NCI-H2227 (cell line): ENCODE results near the gene INO80E.

Source experiments
- DNase-seq: peaks from one replicate; lab custom pipeline; 2025; ENCODE audit not compliant: unreplicated experiment; lab: John Stamatoyannopoulos, UW

The INO80E gene

DNA sequence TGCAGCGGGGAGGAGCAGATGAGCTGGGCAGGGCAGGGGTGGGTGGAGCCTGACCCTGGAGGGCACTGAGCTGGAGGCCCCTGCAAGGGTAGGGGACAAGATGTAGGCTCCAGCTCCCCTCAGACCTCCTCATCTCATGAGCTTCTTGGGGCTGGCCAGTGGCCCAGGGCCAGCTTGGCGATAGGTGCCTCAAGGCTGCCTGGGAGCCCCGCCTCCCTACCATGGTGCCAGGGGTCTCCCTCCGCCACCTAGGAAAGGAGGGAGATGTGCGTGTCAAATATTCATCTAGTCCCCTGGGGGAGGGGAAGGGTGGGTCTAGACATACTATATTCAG, 4.5 kb upstream of the INO80E start:
- no peak for DNase-seq

DNA sequence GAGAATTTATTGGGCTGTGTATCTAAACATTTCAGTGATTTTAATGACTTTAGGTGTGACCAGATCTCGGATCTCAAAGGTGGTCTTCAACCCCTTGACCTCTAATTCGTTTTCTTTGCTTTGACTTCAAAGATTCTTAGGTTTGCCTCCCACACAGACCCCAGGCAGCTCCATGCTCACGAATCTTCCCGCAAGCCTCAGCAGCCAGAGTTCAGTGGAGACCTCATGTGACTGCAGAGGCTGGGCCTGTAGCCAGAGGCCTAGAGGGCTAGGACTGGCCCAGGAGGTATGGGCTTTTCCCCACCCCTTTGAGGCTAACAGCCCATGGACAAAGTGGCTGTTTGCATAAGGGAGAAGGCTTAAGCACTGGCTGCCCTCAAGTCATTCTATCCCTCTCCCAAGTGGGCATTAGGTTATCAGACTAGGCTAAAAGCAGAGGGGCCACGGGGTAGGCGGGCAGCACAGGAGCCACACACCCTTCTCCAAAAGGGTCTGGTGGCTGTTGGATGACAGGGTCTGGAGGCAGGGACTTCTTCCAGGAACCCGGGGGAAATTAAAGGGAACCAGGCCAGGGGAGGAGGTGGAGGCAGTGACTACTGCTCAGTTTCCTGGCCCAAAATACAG, 3.6 kb upstream of the INO80E start:
- no peak for DNase-seq

DNA sequence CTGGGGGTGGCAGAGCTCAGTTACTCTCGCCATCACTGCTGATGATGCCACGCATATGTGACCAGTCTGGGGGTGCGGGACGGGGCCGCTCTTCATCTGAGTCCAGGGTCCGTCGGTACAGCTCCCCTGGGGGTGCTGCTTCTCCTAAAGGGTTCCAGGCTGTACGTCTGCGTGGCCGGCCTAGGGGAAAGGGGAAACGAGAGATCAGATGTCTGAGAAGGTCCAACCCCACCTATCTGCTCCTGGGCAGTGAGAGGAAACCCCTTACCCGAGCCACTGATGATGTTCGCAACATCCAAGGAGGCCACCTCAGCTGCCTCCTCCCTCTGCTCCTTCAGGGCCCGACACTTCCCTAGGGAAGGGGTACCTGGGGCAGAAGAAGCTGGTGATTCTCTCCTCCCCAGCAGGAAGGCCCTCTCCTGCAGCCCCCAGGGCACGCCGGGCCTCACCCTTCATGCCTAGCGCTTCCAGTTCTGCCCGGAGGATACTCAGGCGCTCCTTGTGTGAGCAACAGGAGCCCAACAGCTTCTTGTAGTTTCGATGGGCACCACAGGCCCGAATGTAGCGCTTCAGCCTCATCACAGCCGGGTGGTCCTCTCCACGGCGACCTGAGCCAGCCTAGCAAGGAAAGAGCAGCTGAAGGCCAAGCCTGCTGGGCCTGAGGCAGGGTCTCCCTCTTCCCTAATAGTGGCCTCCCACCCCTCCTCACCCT, 2.7 kb upstream of the INO80E start:
- no peak for DNase-seq

DNA sequence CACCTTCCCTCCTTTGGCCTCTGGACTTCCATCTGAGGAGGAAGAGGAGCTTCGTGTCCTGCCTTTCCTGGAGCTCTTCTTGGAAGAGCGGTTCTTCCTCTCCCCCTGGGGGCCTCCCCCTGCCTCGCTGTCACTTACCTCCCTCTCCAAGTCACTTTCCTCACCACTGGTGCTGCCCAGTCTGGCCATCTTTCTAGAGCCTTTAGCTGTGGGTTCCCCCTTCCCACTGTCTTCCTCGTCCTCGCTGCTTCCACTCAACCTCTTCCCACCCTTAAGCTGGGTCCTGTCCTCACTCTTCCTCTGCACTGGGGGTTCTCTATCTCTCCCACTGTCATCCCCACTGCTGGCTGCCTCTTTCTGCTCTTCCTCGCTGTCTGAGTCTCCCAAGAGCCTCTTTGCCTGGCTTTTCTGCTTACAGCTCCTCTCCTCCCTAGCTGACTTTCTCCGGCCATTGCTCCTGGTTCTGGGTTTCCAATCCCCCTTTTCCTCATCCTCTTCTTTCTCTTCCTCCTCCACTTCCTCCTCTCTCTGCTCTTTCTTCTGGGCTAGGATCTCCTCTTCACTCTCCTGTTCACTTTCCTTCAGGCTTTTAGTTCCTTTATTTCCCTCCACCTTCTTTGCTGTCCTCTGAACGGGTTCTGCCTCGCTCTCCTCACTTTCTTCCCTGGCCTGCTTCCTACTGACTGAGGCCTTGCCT, 2.0 kb upstream of the INO80E start:
- no peak for DNase-seq

DNA sequence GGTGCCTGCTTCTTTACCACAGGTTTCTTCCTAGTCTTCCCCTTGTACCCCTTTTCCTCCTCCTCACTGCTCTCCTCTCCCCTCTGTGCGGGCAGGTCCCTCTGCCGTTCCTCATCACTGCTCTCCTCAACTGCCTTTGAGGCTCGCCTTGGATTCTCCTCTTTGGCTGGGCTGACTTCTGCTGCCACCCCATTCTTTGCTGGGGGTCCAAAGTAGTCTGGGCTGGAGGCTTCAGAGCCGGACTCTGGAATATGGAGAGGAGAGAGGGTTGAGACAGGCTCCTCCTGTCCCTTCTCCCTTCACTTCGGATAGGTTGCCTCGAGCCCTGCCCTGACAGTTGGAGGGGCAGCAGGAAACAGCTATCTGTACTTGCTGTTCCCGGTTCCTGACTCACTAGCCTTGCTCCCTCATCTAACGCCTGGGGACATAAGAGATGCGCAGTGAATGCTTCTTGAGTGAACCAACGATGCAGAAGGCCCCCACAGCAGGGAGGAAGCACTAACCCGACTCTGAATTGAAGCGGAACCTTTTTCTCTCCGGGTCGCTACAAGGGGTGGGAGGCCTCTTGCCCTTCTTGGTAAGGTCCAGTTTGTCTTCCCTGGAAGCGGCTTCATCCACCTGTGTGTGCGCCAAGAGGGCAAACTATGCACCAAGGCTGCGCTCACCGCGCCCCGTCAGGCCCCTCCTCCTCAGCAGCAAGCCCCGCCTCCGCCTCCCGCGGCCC, 1.3 kb upstream of the INO80E start:
- peak; percentile 62 for DNase-seq

DNA sequence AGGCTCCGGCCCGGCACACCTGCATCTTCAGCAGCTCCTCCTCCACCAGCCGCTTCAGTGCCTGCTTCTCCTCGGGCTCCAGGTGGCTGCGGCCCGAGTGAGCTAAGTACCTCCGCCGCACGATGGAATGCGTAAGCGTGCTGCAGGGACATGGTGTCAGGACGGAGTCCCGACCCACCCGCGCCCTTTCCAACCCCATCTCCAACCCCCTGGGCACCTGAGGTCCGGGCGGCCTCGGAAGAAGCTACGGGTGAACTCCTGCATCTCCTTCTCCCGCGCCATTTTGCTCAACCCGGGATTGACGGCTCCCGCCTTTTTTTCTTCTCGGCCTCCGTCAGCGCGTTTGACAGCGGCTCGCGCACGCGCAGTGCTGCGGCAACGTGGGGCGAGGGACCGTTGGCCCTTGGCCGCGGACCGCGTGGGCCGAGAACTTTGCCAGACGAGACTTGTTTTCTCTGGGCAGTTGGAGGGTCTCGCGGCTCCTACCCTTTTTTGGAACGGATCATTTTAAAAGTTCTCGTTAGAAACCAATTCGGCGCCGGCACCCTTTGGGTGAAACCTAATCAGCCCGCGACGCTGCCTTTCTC, 624 bp upstream of the INO80E start, which contains the start of gene HIRIP3:
Gene HIRIP3, minus strand, starts transcription at position 294 of the 587 bp plus-strand sequence. Its CDS starts 12 bp downstream, at position 282.
- DNase-seq = peak; percentile 96

DNA sequence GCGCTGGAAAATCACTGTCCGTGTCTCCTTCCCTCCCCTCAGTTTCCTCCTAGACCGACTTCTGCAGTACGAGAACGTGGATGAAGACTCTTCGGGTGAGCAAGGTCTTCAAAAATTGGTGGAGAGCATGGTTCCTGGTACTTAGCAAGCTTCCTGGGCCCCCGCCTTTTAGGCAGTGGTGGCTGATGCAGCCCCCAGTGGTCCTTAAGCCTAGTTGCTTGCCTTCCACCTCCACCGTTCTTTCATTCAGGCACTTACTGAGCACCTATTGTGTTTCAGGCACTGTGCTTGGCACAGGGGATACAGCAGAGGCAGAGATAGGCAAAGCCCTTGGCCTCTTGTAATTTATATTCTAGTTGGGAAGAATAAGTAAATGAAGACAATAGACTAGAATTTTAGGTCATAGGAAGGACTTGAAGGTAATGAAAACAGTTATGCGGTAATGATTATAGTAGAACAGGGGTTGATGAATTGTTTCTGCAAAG, 767 bp downstream of the INO80E start:
- DNase-seq = peak; percentile 44

DNA sequence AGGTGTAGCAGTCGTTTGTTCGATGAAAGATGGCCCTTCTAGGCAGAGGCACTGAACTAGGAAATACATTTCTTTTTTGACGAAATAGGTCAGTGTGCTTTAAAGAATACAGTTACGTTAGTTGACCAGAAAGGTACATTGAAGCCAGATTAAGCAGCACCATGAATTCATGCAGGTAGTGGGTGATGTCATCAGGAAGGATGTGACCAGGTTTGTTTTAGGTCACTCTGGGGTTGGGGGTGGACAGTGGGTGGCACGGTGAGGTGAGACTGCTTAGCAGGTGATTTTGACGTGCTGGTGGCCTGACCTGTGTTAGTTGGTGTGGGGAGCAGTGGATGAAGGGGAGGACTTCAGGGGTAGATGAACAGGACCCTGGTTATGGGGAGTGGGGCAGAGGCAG, 3.6 kb downstream of the INO80E start:
- no peak for DNase-seq

DNA sequence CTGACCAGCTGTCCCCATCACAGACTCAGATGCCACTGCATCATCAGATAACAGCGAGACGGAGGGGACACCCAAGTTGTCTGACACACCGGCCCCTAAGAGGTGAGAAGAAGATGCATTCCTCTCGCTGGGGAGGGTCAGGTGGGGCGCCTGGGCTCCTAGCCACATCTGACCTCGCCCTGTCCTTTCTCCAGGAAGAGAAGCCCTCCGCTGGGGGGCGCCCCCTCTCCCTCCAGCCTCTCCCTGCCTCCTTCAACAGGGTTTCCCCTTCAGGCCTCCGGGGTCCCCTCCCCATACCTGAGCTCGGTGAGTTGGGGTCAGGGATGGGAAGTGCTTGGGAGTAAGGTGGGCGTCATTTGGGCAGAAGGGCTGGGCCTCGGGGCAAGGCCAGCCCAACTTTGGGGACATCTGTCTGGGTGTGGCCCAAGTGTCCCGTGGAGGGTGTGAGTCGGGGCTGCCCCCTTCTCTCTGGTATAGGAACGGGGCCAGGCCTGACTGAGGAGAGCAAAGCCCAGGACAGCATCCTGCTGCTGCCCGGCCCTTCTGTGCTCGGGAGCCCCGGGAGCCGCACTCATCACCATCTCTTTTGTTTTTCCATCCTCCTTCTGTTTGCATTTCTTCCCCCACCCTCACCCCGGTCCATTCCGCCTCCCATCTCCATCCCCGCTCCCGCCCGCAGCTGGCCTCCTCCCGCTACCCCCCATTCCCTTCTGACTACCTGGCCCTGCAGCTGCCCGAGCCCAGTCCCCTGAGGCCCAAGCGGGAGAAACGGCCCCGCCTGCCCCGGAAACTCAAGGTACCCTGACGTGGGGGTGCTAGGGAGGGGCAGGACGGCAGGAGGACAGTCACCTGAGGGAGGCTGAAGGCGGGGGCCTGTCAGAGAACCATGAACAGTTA, 4.9 kb downstream of the INO80E start:
- no peak for DNase-seq

DNA sequence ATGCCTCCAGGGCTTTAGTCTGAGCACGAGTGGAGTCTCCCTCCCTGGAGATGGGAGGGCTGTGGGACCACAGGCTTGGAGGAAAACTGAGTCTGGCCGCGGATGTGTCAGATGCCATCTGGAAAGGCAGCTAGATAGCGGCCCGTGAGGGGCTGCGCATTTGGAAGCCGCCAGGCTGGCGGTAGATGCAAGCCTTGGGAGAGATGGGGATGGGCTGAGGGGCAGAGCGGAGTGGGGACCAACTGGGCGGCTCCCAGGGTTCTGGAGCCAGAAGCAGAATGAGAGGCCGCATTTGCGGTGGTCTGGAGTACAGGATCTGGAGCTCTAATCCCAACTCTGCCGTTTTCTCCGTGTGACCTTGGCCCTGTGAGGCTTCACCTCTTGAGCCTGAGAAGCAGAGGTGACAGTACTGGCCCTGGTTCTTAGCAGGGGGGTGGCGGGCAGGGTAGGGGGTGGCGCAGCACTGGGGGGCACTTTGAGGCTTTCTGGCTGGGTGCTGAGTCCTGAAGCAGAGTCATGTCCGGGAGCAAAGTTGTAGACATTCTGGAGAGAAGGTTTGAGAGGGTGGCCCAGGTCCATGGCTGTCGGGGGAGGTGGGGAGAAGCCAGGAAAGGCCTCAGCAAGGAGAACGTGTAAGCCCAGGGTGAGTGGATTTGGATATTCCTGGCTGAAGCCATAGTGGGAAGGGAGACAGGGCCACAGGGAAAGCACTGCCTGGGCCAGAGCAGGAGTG, 6.7 kb downstream of the INO80E start:
- DNase-seq = no peak

DNA sequence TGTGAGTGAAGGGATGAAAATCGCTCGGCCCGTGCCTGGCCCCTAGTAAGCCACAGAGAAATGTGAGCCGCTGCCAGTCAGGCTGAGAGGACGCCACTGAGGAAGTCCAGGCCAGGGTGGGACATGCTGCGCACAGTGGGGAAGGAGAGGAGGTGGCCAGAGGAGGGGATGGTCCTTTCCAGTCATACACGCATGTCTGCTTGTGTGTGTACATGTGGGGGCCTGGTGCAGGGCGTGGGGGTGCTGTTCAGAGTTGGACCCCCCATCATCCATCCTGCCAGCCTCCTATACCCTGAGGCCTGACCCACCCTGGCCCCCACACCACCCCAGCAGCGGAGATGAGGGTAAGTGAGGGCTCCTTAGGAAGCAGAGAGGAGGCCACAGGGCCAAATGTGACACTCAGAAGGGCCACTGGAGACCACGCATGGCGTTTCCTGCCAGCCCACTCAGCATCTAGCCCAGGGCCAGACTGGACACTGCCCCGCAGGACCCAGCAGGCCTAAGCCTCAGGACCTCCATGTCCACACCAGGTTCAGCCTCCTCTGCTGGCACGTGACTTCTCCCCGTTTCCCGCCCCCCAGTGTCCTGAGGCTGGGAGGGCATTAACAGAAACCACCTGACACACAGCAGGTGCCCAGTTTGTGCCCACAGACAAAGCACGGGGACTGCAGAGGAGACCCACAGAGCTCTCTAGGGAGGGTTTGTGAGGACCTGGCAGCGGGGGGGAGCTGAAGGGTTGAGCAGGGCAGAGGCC, 7.8 kb downstream of the INO80E start:
- peak; percentile 49 for DNase-seq

DNA sequence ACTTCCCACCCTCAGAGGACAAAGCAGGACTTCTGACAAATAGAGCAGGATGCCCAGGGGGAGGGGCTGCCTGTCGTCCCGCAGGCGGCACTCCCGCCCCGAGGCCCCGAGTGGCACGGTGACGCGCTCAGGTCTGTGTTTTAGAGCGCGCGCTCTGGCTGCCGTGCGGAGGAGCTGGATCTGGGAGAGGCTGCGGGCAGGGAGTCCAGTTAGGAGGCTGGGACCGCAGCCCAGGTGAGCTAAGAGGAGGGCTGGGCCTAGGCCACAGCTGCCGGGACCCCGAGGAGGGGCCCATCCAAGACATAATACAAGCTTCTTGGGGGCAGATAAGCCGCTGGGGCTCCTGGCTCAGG, 8.4 kb downstream of the INO80E start:
- peak; percentile 59 for DNase-seq

DNA sequence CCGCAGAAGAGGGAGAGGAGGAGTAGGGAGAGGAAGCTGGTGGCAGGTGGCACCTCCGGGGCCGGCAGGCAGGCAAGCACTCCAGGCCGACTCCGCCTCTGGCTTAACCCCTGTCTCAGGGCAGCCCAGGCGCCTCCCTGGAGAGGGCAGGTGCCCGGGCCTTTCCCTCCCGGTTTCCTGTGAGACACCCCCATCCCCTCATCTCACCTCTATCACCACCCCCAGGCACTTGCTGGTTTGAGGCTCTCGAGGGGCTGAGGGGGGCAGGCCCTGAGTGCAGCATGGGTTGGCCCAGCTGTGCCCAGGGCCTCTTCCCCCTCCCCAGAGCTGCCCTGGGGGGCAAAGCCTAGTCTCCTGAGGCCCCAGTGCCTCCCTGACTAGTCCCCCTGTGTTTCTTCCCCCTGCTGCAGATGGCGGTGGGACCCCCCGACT, 8.8 kb downstream of the INO80E start:
- peak; percentile 59 for DNase-seq

DNA sequence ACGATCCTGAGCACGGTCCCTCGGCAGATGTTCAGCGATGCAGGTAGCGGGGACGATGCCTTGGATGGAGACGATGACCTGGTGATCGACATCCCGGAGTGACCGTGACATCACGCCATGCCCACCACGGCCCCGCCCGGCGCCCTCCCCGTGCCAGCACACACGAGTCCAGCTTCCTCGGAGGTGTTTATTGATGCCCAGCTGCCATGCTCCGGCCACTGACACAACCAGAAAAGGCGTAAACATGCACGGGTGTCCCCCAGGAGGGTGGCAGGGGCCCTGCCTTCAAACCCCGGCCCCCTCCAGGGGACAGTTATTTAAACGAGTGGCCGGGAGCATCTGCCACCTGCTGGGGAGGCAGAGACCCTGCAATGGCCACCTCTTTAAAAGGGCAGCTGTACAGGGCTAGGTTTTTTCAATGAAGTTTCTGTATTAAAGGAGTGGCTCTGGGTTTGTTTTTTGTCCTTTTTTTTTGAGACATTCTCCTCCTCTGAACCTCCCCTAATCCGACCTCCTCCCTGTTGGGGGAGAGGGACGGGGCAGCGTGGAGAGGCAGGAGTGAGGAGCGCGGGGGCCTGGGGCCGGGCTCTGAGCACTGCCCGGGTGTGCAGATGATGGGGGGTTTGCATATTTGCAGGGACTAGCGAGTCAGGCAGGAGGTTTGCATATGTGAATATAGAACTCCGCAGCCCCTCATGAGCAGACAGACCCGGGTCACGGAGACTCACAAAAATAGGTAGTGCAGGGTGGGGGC, 9.5 kb downstream of the INO80E start:
- peak; percentile 69 for DNase-seq

DNA sequence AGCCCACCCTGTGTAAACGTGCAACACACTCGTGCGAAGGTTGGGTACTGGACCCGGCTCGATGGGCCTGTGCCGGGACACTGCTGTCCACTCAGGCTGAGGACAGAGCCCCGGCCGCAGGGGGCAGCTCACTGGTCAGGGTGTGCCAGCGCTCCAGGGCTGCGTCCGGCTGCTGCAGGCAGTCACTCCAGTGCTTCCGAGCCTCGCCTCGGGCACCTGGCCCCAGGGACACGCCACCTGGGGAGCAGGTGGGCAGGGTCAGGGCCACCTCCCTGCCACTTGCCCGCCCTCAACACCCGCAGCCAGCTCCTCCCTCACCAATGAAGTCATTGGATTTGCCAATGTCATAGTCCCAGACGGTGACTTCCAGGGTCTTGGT, 10.0 kb downstream of the INO80E start:
- no peak for DNase-seq

DNA sequence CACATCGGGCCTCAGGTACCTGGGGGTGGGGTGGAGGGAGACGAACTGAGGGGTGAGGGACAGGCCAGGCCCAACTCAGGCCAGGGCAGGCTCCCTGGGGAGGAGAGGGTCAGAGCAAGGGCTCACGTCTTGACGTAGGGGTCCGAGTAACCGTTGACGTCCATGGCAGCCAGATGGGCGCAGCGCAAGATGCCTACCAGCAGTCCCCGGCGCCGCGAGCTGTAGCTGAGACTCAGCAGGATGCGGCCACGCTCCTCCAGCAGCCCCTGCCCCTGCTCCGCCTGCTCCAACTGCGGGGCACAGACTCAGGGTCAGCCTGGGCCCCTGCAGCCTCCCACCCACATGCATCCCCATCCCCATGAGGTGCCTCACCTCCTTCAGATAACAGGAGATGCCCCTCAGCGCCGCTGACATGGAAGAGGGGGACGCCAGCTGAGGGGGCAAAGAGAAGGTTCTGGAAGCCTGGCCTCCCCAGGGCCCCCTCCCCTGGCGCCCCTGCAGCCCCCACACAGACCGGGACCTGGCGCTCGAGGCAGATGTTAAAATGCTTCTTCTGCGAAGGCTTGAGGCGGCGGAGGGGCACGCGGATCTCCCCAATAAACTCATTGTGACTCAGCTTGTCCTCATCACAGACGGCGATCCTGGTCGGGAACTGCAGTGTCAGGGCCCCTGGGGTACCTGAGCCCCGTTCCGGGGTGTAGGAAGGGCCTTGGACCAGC, 10.8 kb downstream of the INO80E start:
- DNase-seq = no peak

DNA sequence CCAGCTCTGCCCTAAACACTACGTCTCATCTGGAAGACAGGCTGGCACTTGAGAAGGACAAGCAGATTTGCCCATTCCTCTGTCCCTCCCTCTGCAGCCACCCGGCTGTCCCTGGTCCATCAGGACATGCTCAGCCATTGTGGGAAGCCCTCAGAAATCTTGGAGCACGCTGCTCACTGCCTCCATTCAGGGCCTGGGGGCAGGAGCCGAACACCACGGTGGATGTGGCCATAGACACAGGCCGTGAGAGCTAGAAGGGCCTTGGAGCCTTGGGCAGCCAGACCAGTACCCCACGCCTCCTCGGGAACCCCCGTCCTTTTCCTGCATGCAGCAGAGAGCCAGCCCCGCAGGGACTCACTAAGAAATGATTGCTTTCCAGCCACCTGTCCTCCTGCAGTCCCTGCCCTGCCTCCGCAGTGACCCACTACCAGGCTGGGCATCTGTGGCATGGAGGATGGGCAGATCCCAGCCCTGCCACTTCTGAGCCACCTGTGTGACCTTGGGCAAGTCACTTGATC, 11.4 kb downstream of the INO80E start:
- DNase-seq = no peak
